ENCODE results near the gene CLDND1.

GRCh38 chr3:98561727-98562521, 39.2 kb upstream of the CLDND1 start:
- TF ChIP-seq CTCF (IDR thresholded peaks at IDR 0.05) (no peak), POLR2A (IDR thresholded peaks at IDR 0.05) (no peak), EP300 (IDR thresholded peaks at IDR 0.05) (no peak)

All from ovary (tissue), 3 donors.